Liver (tissue), 3 donors: ENCODE data around the gene SLC25A10.

Source experiments
- ATF3 ChIP-seq: IDR thresholded peaks from 2 replicates; pipeline ENCODE4 v1.6.1; 2016; ENCODE audit warnings: antibody characterized with exemption
- EGR1 ChIP-seq, 2 donors: IDR thresholded peaks; 2 replicates each; pipeline ENCODE4 v1.6.1; 2016 to 2018; ENCODE audit warnings: antibody characterized with exemption in 2 of 2, low read depth in 2 of 2
- FOXA1 ChIP-seq: IDR thresholded peaks from 2 replicates; pipeline ENCODE4 v1.6.1; 2016; ENCODE audit warnings: antibody characterized with exemption
- HNF4A ChIP-seq, 2 donors: conservative IDR thresholded peaks; 2 replicates each; pipeline ENCODE4 v1.6.1; 2016; ENCODE audit warnings: antibody characterized with exemption in 2 of 2, mild to moderate bottlenecking in 2 of 2
- JUND ChIP-seq, 2 donors: IDR thresholded peaks; 2 replicates each; pipeline ENCODE4 v1.6.1; 2016; ENCODE audit warnings: antibody characterized with exemption in 2 of 2
- MAX ChIP-seq: IDR thresholded peaks from 2 replicates; pipeline ENCODE4 v1.6.1; 2016; ENCODE audit warnings: antibody characterized with exemption
- RAD21 ChIP-seq, 2 donors: IDR thresholded peaks; 2 replicates each; pipeline ENCODE4 v1.6.1; 2016; ENCODE audit warnings: antibody characterized with exemption in 2 of 2, mild to moderate bottlenecking in 2 of 2
- RXRA ChIP-seq, 2 donors: IDR thresholded peaks; 2 replicates each; pipeline ENCODE4 v1.6.1; 2017 to 2018; ENCODE audit warnings: antibody characterized with exemption in 2 of 2, mild to moderate bottlenecking in 1 of 2
- SP1 ChIP-seq: IDR thresholded peaks from 2 replicates; pipeline ENCODE4 v1.6.1; 2018; ENCODE audit warnings: antibody characterized with exemption, mild to moderate bottlenecking
- TAF1 ChIP-seq: conservative IDR thresholded peaks from 2 replicates; pipeline ENCODE4 v1.6.1; 2016; ENCODE audit warnings: antibody characterized with exemption, mild to moderate bottlenecking
- YY1 ChIP-seq: IDR thresholded peaks from 2 replicates; pipeline ENCODE4 v1.6.1; 2016; ENCODE audit warnings: antibody characterized with exemption, mild to moderate bottlenecking
- TF ChIP-seq, protein P1 (sequence below): fragments of 150-350 bp; IDR thresholded peaks from 2 replicates; pipeline ENCODE4 v1.5.1; 2017; ENCODE audit warnings: improper control_type of control experiment, low read depth, low read length; ENCODE audit not compliant: missing input control
- TF ChIP-seq, protein P2 (sequence below): IDR thresholded peaks from 2 replicates; pipeline ENCODE4 v1.6.1; 2016; ENCODE audit warnings: antibody characterized with exemption, mild to moderate bottlenecking
- TF ChIP-seq, protein P3 (sequence below): IDR thresholded peaks from 2 replicates; pipeline ENCODE4 v1.6.1; 2016; ENCODE audit warnings: antibody characterized with exemption
- donor health status: healthy.
- donor health status: healthy.

DNA sequence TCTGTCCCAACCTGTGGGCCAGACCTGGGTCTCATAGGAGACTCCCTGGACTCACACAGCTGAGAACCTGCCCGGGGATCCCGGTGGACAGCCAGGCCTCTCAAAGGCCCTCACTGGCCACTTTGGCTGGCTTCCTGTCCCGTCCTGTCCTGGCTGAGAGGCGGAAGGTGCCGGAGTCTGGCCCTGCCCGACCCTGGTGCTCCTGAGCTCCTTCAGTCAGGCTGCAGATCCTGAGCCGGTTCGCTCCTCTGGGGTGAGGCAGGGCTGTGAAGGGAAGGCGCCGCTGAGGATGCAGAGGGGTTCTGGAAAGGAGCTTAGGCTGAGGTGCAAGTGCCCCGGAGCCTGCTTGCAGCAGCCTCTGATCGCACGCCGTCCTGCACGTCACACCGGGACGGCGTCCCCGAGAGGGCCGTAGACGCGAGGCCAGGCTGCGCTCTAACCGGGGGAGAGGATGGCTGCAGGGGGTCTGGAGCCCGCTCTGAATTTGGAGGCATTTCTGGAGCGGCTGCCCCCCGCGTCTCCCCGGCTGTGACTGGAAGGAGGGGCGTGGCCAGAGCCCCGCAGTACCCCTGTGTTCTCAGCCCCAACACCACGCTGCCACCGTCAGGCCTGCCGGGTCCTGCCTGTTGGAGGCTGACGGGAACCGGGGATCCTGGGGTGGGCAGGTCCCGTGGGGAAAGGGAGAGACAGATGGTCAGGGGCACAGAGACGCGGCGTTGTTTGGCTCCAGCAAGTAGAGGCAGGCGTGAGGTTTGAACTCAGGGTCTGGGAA is 24.1 kb upstream of the SLC25A10 start:
- TF ChIP-seq RXRA (IDR thresholded peaks at IDR 0.05), result no peak
- TF ChIP-seq, protein P1, sequence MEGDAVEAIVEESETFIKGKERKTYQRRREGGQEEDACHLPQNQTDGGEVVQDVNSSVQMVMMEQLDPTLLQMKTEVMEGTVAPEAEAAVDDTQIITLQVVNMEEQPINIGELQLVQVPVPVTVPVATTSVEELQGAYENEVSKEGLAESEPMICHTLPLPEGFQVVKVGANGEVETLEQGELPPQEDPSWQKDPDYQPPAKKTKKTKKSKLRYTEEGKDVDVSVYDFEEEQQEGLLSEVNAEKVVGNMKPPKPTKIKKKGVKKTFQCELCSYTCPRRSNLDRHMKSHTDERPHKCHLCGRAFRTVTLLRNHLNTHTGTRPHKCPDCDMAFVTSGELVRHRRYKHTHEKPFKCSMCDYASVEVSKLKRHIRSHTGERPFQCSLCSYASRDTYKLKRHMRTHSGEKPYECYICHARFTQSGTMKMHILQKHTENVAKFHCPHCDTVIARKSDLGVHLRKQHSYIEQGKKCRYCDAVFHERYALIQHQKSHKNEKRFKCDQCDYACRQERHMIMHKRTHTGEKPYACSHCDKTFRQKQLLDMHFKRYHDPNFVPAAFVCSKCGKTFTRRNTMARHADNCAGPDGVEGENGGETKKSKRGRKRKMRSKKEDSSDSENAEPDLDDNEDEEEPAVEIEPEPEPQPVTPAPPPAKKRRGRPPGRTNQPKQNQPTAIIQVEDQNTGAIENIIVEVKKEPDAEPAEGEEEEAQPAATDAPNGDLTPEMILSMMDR, result no peak
- TF ChIP-seq, protein P2, sequence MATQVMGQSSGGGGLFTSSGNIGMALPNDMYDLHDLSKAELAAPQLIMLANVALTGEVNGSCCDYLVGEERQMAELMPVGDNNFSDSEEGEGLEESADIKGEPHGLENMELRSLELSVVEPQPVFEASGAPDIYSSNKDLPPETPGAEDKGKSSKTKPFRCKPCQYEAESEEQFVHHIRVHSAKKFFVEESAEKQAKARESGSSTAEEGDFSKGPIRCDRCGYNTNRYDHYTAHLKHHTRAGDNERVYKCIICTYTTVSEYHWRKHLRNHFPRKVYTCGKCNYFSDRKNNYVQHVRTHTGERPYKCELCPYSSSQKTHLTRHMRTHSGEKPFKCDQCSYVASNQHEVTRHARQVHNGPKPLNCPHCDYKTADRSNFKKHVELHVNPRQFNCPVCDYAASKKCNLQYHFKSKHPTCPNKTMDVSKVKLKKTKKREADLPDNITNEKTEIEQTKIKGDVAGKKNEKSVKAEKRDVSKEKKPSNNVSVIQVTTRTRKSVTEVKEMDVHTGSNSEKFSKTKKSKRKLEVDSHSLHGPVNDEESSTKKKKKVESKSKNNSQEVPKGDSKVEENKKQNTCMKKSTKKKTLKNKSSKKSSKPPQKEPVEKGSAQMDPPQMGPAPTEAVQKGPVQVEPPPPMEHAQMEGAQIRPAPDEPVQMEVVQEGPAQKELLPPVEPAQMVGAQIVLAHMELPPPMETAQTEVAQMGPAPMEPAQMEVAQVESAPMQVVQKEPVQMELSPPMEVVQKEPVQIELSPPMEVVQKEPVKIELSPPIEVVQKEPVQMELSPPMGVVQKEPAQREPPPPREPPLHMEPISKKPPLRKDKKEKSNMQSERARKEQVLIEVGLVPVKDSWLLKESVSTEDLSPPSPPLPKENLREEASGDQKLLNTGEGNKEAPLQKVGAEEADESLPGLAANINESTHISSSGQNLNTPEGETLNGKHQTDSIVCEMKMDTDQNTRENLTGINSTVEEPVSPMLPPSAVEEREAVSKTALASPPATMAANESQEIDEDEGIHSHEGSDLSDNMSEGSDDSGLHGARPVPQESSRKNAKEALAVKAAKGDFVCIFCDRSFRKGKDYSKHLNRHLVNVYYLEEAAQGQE, result no peak
- TF ChIP-seq MAX, result no peak
- TF ChIP-seq ATF3, result no peak
- no peak for TF ChIP-seq TAF1
- TF ChIP-seq, protein P3, sequence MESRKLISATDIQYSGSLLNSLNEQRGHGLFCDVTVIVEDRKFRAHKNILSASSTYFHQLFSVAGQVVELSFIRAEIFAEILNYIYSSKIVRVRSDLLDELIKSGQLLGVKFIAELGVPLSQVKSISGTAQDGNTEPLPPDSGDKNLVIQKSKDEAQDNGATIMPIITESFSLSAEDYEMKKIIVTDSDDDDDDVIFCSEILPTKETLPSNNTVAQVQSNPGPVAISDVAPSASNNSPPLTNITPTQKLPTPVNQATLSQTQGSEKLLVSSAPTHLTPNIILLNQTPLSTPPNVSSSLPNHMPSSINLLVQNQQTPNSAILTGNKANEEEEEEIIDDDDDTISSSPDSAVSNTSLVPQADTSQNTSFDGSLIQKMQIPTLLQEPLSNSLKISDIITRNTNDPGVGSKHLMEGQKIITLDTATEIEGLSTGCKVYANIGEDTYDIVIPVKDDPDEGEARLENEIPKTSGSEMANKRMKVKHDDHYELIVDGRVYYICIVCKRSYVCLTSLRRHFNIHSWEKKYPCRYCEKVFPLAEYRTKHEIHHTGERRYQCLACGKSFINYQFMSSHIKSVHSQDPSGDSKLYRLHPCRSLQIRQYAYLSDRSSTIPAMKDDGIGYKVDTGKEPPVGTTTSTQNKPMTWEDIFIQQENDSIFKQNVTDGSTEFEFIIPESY, result no peak
- no peak for TF ChIP-seq JUND (IDR thresholded peaks at IDR 0.05)
- no peak for TF ChIP-seq RAD21 (IDR thresholded peaks at IDR 0.05)
- TF ChIP-seq FOXA1, result no peak
- TF ChIP-seq YY1, result no peak
- TF ChIP-seq EGR1 (IDR thresholded peaks at IDR 0.05; ENCODE audit: low read depth in 2 of 2), result no peak
- TF ChIP-seq SP1, result no peak
- no peak for TF ChIP-seq HNF4A (conservative IDR thresholded peaks at IDR 0.05)
